ENCODE data around the gene MEGF8.

DNA sequence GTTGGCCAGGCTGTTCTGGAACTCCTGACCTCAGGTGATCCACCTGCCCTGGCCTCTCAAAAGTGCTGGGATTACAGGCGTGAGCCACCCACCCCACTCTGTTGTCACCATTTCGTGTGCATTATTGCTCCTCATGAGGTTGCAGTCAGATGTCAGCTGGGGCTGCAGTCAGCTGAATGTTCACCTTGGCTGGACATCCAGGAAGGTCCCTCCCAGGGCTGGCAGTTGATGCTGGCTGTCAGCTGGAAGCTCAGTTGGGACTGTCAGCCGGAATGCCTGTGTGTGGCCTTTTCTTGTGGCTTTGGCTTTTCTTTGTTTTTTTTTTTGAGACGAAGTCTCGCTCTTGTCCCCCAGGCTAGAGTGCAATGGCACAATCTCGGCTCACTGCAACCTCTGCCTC is 6.6 kb downstream of the MEGF8 start:
- TF ChIP-seq, protein P1, sequence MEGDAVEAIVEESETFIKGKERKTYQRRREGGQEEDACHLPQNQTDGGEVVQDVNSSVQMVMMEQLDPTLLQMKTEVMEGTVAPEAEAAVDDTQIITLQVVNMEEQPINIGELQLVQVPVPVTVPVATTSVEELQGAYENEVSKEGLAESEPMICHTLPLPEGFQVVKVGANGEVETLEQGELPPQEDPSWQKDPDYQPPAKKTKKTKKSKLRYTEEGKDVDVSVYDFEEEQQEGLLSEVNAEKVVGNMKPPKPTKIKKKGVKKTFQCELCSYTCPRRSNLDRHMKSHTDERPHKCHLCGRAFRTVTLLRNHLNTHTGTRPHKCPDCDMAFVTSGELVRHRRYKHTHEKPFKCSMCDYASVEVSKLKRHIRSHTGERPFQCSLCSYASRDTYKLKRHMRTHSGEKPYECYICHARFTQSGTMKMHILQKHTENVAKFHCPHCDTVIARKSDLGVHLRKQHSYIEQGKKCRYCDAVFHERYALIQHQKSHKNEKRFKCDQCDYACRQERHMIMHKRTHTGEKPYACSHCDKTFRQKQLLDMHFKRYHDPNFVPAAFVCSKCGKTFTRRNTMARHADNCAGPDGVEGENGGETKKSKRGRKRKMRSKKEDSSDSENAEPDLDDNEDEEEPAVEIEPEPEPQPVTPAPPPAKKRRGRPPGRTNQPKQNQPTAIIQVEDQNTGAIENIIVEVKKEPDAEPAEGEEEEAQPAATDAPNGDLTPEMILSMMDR (IDR thresholded peaks at IDR 0.05): no peak
- TF ChIP-seq ZFX (IDR thresholded peaks at IDR 0.05; ENCODE audit: borderline replicate concordance): no peak

All from 22Rv1 (cell line).